ACHN (cell line): ENCODE measurements around the gene TRAPPC8.
"Not testable (repeated sequence)": the region's sequence is repeated elsewhere in the genome, so short reads cannot be mapped to it uniquely, and the experiment has no call there.

Source experiments
- DNase-seq: peaks from one replicate; pipeline ENCODE4 v3.0.0-alpha.2; 2015
- in situ Hi-C: cut with HindIII; loops from 2 replicates; pipeline ENCODE4 v1.10.0; 2017; ENCODE audit warnings: low sequenced_read_pairs, low pct_ligation_motif_present, low pct_unique_long_range_greater_than_20kb

Gene TRAPPC8

GRCh38 chr18:31880186-31880898, 62.6 kb downstream of the TRAPPC8 start:
- in situ Hi-C loops, result no loop called here
- no peak for DNase-seq

GRCh38 chr18:31878358-31878757, 64.6 kb downstream of the TRAPPC8 start:
- no peak for DNase-seq
- in situ Hi-C loops, result no loop called here

- in situ Hi-C loops, result no loop called here
- no peak for DNase-seq
Measured at GRCh38 chr18:31877900-31878299, 65.0 kb downstream of the TRAPPC8 start.

- in situ Hi-C loops, result no loop called here
- DNase-seq, result no peak
Measured at GRCh38 chr18:31876707-31877106, 66.2 kb downstream of the TRAPPC8 start.

GRCh38 chr18:31875301-31875700, 67.6 kb downstream of the TRAPPC8 start:
- in situ Hi-C loops, result no loop called here
- no peak for DNase-seq

- no peak for DNase-seq
- in situ Hi-C loops, result no loop called here
Measured at GRCh38 chr18:31863103-31863502, 79.8 kb downstream of the TRAPPC8 start.

- in situ Hi-C loops, result no loop called here
- no peak for DNase-seq
Measured at GRCh38 chr18:31860488-31860887, 82.4 kb downstream of the TRAPPC8 start.

- no peak for DNase-seq
- in situ Hi-C loops, result no loop called here
Measured at GRCh38 chr18:31857526-31858106, 85.3 kb downstream of the TRAPPC8 start.

GRCh38 chr18:31850844-31851243, 92.1 kb downstream of the TRAPPC8 start:
- in situ Hi-C loops, result no loop called here
- no peak for DNase-seq

- in situ Hi-C loops, result no loop called here
- DNase-seq, result no peak
Measured at GRCh38 chr18:31840499-31840898, 102.4 kb downstream of the TRAPPC8 start.

- in situ Hi-C loops, result no loop called here
- DNase-seq, result no peak
Measured at GRCh38 chr18:31837879-31838278, 105.0 kb downstream of the TRAPPC8 start.

GRCh38 chr18:31835528-31836133, 107.3 kb downstream of the TRAPPC8 start:
- DNase-seq, result peak; percentile 8
- in situ Hi-C loops, result no loop called here

GRCh38 chr18:31831903-31832302, 111.0 kb downstream of the TRAPPC8 start:
- no peak for DNase-seq
- in situ Hi-C loops, result no loop called here

- DNase-seq, result no peak
- in situ Hi-C loops, result no loop called here
Measured at GRCh38 chr18:31830686-31831085, 112.2 kb downstream of the TRAPPC8 start.

- in situ Hi-C loops, result no loop called here
- DNase-seq, result no peak
Measured at GRCh38 chr18:31828613-31829012, 114.3 kb downstream of the TRAPPC8 start.

GRCh38 chr18:31826673-31827325, 116.1 kb downstream of the TRAPPC8 start:
- in situ Hi-C loops, result not testable (repeated sequence)

GRCh38 chr18:31825772-31826171, 117.2 kb downstream of the TRAPPC8 start:
- no peak for DNase-seq
- in situ Hi-C loops, result no loop called here

More at GRCh38 chr18:31826673-31827325, 116.1 kb downstream of the TRAPPC8 start:
- not testable (repeated sequence) for DNase-seq

GRCh38 chr18:31821545-31822171, 121.3 kb downstream of the TRAPPC8 start:
- no peak for DNase-seq
- in situ Hi-C loops, result no loop called here

- in situ Hi-C loops, result no loop called here
- no peak for DNase-seq
Measured at GRCh38 chr18:31819925-31820229, 123.1 kb downstream of the TRAPPC8 start.
